ENCODE results near the gene DIO2. TPM values are rescaled to one million over a fixed set of nuclear protein-coding genes. Genes with fewer than 3 reads are reported as not detected.

The DIO2 gene
- polyA plus RNA-seq (2012; ENCODE audit: insufficient read length, low read depth), result 41.9 TPM

DNA sequence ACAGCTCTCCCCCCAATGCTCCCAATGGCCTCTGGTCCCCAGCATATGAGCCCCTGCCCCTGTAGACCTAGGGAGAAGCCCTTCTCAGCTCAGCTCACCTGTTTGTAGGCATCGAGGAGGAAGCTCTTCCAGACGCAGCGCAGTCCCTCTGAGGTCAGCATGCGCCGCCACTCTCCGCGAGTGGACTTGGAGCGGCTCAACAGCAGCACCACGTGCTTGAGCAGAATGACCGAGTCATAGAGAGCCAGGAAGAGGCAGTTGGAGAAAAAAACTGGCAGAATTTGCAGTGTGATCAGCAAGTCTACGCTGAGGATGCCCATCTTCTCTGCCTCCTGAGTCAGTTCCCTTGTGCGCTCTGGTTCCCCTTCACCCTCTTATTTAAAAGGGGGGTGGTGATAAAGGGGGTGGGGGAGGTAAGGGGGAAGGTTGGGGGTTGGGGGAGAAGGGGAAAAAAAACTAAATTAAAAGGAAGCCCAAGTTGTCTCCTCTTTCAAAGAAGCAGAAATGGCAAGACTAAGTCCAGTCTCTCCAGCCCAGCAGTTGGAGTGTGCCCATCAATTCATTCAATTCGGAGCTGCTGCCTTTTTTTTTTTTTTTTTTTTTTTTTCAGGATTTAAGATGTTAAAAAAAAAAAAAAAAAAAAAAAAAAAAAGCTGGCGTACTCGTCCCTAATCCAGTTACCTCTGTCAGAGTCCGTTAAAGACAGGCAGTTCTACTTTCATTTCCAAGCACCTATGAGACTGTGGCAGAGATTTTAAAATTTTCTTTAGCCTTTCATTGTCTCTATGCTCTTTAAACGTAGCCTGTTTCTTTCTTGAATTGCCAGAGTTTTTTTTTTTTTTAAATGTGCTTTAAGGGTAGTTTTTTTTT, at the start of gene DIO2:
DIO2 (minus strand) TSS at position 352 of the 870 bp plus-strand sequence; CDS start at position 320, 32 bp downstream.
- TF ChIP-seq POLR2AphosphoS5 (IDR thresholded peaks at IDR 0.05; ENCODE audit: low read depth, low read length) (peak; percentile 8; the same call in 1 of the 2 replicates), TAF1 (IDR thresholded peaks at IDR 0.05; ENCODE audit: borderline replicate concordance, insufficient read depth, low read length) (no peak), SIN3A (IDR thresholded peaks at IDR 0.05; ENCODE audit: borderline replicate concordance, insufficient read depth, low read length) (peak; percentile 45; the same call in 1 of the 2 replicates)

DNA sequence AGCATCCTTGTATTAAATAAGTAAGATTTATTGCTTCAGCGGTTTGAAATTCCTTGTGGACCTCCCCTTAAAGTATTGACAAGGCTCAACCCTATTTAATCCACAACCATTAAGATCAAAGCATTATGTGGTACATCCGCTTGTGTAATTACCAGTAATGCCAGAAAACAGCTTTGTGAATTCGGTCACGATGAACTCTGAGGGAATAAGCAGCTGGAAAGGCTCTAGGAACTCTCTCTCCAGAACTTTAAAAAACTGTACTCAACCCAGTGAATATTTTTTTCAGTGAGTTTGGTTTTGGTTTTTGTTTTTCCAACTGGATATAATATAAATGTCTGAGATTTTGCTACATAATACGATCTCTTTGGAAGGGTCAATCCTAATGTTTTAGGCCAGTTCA, 49.3 kb upstream of the DIO2 start:
- TF ChIP-seq, protein P1, sequence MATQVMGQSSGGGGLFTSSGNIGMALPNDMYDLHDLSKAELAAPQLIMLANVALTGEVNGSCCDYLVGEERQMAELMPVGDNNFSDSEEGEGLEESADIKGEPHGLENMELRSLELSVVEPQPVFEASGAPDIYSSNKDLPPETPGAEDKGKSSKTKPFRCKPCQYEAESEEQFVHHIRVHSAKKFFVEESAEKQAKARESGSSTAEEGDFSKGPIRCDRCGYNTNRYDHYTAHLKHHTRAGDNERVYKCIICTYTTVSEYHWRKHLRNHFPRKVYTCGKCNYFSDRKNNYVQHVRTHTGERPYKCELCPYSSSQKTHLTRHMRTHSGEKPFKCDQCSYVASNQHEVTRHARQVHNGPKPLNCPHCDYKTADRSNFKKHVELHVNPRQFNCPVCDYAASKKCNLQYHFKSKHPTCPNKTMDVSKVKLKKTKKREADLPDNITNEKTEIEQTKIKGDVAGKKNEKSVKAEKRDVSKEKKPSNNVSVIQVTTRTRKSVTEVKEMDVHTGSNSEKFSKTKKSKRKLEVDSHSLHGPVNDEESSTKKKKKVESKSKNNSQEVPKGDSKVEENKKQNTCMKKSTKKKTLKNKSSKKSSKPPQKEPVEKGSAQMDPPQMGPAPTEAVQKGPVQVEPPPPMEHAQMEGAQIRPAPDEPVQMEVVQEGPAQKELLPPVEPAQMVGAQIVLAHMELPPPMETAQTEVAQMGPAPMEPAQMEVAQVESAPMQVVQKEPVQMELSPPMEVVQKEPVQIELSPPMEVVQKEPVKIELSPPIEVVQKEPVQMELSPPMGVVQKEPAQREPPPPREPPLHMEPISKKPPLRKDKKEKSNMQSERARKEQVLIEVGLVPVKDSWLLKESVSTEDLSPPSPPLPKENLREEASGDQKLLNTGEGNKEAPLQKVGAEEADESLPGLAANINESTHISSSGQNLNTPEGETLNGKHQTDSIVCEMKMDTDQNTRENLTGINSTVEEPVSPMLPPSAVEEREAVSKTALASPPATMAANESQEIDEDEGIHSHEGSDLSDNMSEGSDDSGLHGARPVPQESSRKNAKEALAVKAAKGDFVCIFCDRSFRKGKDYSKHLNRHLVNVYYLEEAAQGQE (IDR thresholded peaks at IDR 0.05; ENCODE audit: insufficient read depth in 1 of 2, low read depth in 2 of 2, low read length in 2 of 2), result no peak
- TF ChIP-seq TAF1 (IDR thresholded peaks at IDR 0.05; ENCODE audit: borderline replicate concordance, insufficient read depth, low read length), result no peak
- TF ChIP-seq POLR2AphosphoS5 (IDR thresholded peaks at IDR 0.05; ENCODE audit: low read depth, low read length), result no peak
- TF ChIP-seq FOXP2 (optimal IDR thresholded peaks at IDR 0.05; ENCODE audit: borderline replicate concordance, extremely low read depth, extremely low read length, insufficient read depth), result no peak
- no peak for TF ChIP-seq SIN3A (IDR thresholded peaks at IDR 0.05; ENCODE audit: borderline replicate concordance, insufficient read depth, low read length)

DNA sequence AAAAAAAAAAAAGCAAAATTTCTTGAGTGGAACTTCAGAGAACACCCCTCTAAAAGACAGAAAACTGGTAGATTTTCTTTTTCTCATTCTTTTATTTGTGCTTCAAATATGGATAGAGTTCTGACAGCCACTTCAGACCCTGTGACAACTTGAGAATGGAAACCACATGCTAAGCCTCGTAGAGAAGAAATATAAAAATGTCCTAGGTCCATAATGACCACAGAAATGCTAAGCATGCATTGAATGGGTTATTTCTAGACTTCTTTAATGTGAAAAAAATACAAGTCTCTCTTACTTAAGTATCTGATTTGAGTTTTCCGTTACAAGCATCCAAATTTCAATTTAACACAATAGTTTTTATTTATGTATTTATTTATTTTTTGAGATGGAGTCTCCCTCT, 28.3 kb upstream of the DIO2 start:
- TF ChIP-seq TAF1 (IDR thresholded peaks at IDR 0.05; ENCODE audit: borderline replicate concordance, insufficient read depth, low read length), result no peak
- no peak for TF ChIP-seq POLR2AphosphoS5 (IDR thresholded peaks at IDR 0.05; ENCODE audit: low read depth, low read length)
- no peak for TF ChIP-seq FOXP2 (optimal IDR thresholded peaks at IDR 0.05; ENCODE audit: borderline replicate concordance, extremely low read depth, extremely low read length, insufficient read depth)
- TF ChIP-seq SIN3A (IDR thresholded peaks at IDR 0.05; ENCODE audit: borderline replicate concordance, insufficient read depth, low read length), result no peak
- TF ChIP-seq, protein P1 (IDR thresholded peaks at IDR 0.05; ENCODE audit: insufficient read depth in 1 of 2, low read depth in 2 of 2, low read length in 2 of 2), result no peak

DNA sequence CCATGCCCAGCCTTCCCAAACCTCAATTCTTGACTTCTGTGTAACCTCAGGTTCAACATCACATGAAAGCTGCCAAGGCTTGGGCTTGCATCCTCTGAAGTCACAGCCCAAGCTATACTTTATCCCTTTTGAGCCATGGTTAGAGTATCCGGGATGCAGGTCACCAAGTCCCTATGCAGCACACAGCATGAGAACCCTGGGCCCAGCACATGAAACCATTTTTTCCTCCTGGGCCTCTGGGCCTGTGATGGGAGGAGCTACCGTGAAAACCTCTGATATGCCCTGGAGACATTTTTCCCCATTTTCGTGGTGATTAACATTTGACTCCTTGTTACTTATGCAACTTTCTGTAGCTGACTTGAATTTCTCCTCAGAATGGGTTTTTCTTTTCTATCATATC, 25.8 kb upstream of the DIO2 start:
- no peak for TF ChIP-seq TAF1 (IDR thresholded peaks at IDR 0.05; ENCODE audit: borderline replicate concordance, insufficient read depth, low read length)
- TF ChIP-seq, protein P1 (IDR thresholded peaks at IDR 0.05; ENCODE audit: insufficient read depth in 1 of 2, low read depth in 2 of 2, low read length in 2 of 2), result no peak

DNA sequence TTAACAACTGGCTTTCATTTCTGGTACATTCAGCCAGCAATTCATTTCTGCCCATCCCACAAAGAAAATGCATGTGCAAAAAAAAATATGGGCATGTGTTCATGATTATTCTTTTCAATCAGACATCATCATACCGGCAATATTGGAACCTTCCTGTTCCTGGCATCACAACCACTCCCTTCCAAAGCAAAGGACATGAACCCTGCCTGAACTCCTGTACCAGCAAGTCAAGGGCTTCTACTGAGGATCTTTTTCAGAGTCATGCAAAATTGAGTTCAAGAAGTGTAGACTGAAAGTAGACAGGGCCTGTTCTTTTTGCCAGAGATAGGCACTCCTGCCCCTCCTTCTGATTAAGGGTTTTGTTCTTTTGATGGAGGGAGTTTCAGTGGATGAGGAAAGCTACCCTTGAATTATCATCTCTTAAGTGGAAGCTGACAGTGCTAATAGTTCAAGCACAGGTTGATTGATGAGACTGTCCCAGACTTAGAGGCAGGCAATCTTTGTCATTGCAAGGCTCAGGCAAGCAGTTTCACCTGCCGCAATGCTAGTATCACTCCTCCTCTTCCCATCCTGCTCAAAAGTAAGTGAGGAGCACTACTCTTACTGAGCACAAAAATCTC, 22.3 kb upstream of the DIO2 start:
- TF ChIP-seq FOXP2 (optimal IDR thresholded peaks at IDR 0.05; ENCODE audit: borderline replicate concordance, extremely low read depth, extremely low read length, insufficient read depth), result no peak
- no peak for TF ChIP-seq TAF1 (IDR thresholded peaks at IDR 0.05; ENCODE audit: borderline replicate concordance, insufficient read depth, low read length)
- TF ChIP-seq, protein P1 (IDR thresholded peaks at IDR 0.05; ENCODE audit: insufficient read depth in 1 of 2, low read depth in 2 of 2, low read length in 2 of 2), result no peak
- TF ChIP-seq SIN3A (IDR thresholded peaks at IDR 0.05; ENCODE audit: borderline replicate concordance, insufficient read depth, low read length), result no peak
- TF ChIP-seq POLR2AphosphoS5 (IDR thresholded peaks at IDR 0.05; ENCODE audit: low read depth, low read length), result no peak

All from PFSK-1 (cell line).